HUES6 (cell line): ENCODE data around the gene NEURL4.
"Not testable (repeated sequence)": the region's sequence is repeated elsewhere in the genome, so short reads cannot be mapped to it uniquely, and the experiment has no call there.

Experiments
- H3K27ac ChIP-seq: 2 replicates; pipeline ENCODE4 v1.7.0; 2013; ENCODE audit warnings: low read depth, mild to moderate bottlenecking, low read length, inconsistent platforms
- H3K27me3 ChIP-seq: 2 replicates; pipeline ENCODE4 v1.6.1; 2013; ENCODE audit warnings: low read length; ENCODE audit not compliant: control insufficient read depth, insufficient read depth
- H3K36me3 ChIP-seq: 2 replicates; pipeline ENCODE4 v1.6.1; 2013; ENCODE audit warnings: low read length; ENCODE audit not compliant: control insufficient read depth, insufficient read depth
- H3K4me1 ChIP-seq: 2 replicates; pipeline ENCODE4 v1.6.1; 2013; ENCODE audit warnings: low read length; ENCODE audit not compliant: control insufficient read depth, insufficient read depth
- H3K4me3 ChIP-seq: 2 replicates; pipeline ENCODE4 v1.5.1; 2013; ENCODE audit warnings: low read depth, low read length
- H3K9ac ChIP-seq: one replicate; pipeline ENCODE4 v1.6.1; 2013; ENCODE audit warnings: mild to moderate bottlenecking, low read length
- H3K9me3 ChIP-seq: 2 replicates; pipeline ENCODE4 v1.6.1; 2013; ENCODE audit warnings: low read depth, low read length; ENCODE audit not compliant: control insufficient read depth, insufficient read depth

Gene NEURL4

GRCh38 chr17:7328840-7329373 lies at the start of gene NEURL4:
Gene NEURL4, minus strand, starts transcription at chr17:7329335. Its CDS starts 23 bp downstream, at chr17:7329312.
- H3K4me3 ChIP-seq = peak within 1 kb of the TSS; percentile 96
- H3K9me3 ChIP-seq = no peaks in the 10 kb centered on the region
- peaks cover 3% of the 10 kb centered on the region; the same call in 1 of the 2 replicates for H3K4me1 ChIP-seq
- H3K27me3 ChIP-seq = no peaks in the 10 kb centered on the region
- H3K9ac ChIP-seq = peak within 1 kb of the TSS; percentile 75
- H3K27ac ChIP-seq = peak within 1 kb of the TSS; percentile 79
- peaks cover 27% of the 10 kb centered on the region for H3K36me3 ChIP-seq

DNA sequence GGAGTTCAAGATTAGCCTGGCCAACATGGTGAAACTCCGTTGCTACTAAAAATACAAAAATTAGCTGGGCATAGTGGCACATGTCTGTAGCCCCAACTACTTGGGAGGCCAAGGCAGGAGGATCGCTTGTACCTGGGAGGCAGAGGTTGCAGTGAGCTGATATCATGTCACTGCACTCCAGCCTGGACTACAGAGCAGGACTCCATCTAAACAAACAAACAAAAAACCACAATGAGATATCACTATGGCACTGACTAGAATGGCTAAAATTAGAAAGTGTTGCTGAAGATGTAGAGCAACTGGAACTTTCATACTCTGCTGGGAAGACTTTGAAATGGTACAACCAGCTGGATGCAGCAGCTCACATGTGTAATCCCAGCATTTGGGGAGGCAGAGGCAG lies 45.2 kb upstream of the NEURL4 start:
- Histone ChIP-seq H3K27ac (no peak overlapping the region), H3K27me3 (peaks cover 4% of the 10 kb centered on the region; the same call in 1 of the 2 replicates), H3K9me3 (peaks cover 4% of the 10 kb centered on the region; the same call in 1 of the 2 replicates), H3K4me3 (no peak overlapping the region), H3K9ac (no peak overlapping the region), H3K36me3 (no peaks in the 10 kb centered on the region), H3K4me1 (no peaks in the 10 kb centered on the region)

DNA sequence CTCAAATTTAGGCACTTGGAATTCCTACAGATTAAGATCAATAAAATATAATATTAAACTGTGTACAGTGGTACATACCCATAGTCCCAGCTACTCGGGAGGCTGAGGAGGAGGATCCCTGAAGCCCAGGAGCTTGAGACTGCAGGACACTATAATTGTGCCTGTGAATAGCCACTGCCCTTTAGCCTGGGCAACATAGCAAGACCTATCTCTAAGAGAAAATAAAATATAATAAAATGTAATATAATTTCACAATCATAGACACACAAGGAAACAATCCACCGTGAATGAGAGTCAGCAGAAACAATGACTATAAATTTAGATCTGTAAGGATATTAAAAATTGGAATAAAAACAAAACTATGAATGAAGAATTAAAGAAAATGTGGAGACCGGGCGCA lies 41.7 kb upstream of the NEURL4 start:
- H3K9ac ChIP-seq = no peak overlapping the region

GRCh38 chr17:7369825-7370224 lies 40.7 kb upstream of the NEURL4 start:
- no peaks in the 10 kb centered on the region for H3K27me3 ChIP-seq
- no peak overlapping the region for H3K27ac ChIP-seq
- H3K4me3 ChIP-seq = no peak overlapping the region
- peaks cover 8% of the 10 kb centered on the region; the same call in 1 of the 2 replicates for H3K4me1 ChIP-seq
- H3K36me3 ChIP-seq = no peaks in the 10 kb centered on the region
- H3K9me3 ChIP-seq = no peaks in the 10 kb centered on the region
- H3K9ac ChIP-seq = no peak overlapping the region

More for the DNA sequence above, 41.7 kb upstream of the NEURL4 start:
- no peak overlapping the region for H3K27ac ChIP-seq
- H3K36me3 ChIP-seq = no peaks in the 10 kb centered on the region
- H3K4me1 ChIP-seq = peaks cover 8% of the 10 kb centered on the region; the same call in 1 of the 2 replicates
- H3K9me3 ChIP-seq = no peaks in the 10 kb centered on the region
- no peak overlapping the region for H3K4me3 ChIP-seq
- no peaks in the 10 kb centered on the region for H3K27me3 ChIP-seq

DNA sequence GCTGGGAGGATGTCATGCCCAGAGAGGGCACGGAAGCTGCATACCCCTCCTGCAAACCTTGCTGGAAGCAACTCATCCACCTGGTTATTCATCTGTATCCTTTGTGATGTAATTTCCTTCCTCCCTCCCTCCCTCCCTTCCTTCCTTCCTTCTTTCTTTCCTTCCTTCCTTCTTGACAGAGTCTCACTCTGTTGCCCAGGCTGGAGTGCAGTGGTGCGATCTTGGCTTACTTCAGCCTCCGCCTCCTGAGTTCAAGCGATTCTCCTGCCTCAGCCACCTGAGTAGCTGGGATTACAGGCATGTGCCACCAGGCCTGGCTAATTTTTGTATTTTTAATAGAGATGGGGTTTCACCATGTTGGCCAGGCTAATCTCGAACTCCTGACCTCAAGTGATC lies 39.5 kb upstream of the NEURL4 start:
- not testable (repeated sequence) for H3K36me3 ChIP-seq, H3K4me1 ChIP-seq, H3K9me3 ChIP-seq, H3K4me3 ChIP-seq, H3K27me3 ChIP-seq, H3K9ac ChIP-seq, H3K27ac ChIP-seq

DNA sequence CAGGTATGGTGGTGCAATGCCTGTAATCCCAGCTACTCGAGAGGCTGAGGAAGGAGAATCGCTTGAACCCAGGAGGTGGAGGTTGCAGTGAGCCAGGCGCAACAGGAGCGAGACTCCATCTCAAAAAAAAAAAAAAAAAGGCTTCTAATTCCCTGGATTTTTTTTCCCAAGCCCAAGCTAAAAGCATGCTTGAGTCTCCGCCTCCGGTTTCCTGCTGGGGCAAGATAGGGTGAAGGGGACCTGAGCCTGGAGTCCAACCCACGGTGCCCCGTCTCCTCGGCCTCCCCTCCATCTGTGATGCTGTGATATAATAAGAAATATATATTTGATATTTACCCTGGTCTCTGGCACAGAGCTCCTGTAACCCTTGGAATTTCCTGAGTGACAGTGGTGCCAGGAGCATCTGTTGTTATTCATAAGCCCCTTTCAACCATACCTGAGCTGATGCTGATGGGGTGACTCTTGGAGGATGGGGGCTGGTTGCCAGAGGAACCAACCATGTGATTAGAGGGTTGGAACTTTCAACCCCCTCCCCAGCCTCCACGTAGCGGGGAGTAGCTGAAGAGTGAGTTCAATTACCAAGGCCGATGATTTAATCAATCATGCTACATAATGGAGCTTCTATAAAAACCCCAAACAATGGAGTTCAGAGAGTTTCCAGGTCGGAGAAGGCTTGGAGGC lies 38.9 kb upstream of the NEURL4 start:
- no peaks in the 10 kb centered on the region for H3K36me3 ChIP-seq
- H3K4me3 ChIP-seq = no peak overlapping the region
- no peak overlapping the region for H3K9ac ChIP-seq
- H3K4me1 ChIP-seq = peaks cover 8% of the 10 kb centered on the region; the same call in 1 of the 2 replicates
- H3K9me3 ChIP-seq = no peaks in the 10 kb centered on the region
- no peak overlapping the region for H3K27ac ChIP-seq
- no peaks in the 10 kb centered on the region for H3K27me3 ChIP-seq

- Histone ChIP-seq H3K9ac (no peak overlapping the region), H3K9me3 (no peaks in the 10 kb centered on the region), H3K27ac (no peak overlapping the region), H3K36me3 (no peaks in the 10 kb centered on the region), H3K4me3 (no peak overlapping the region), H3K4me1 (peaks cover 8% of the 10 kb centered on the region; the same call in 1 of the 2 replicates), H3K27me3 (no peaks in the 10 kb centered on the region)
Observed at GRCh38 chr17:7367083-7367482, 37.9 kb upstream of the NEURL4 start.

DNA sequence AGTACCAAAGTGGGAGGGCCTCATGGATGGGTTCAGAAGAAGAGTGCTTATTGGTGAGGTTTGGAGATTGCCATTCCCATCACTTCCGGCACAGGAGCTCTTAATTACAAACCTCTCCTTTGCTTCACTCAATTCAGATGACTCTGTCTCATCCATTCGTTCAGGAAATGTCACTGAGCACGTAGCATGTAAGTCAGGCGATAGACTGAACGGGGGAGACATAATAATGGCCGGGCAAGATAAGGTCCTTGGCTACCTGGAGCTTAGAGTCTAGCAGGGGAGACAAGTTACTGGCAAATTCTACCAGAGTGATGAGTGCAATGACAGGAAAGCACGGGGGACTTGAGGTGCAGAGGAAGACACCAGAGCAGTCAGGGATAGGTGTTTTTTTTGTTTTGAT lies 36.8 kb upstream of the NEURL4 start:
- H3K27me3 ChIP-seq, H3K27ac ChIP-seq, H3K9ac ChIP-seq, H3K36me3 ChIP-seq, H3K4me1 ChIP-seq, H3K4me3 ChIP-seq, H3K9me3 ChIP-seq: not testable (repeated sequence)

DNA sequence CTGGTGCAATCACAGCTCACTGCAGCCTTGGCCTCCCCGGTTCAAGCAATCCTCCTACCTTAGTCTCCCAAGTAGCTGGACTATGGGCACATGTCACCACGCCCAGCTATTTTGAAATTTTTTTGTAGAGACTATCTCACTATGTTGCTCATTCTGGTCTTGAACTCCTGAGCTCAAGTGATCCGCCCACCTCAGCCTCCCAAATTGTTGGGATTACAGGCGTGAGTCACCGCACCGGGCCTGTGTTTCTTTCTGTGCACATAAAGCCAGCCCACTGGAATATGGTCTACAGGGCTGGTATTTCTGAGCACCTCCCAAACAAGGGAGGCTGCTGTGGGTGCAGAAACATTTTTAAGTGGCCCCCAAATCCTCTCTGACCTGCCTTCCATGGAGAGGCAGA lies 34.2 kb upstream of the NEURL4 start:
- Histone ChIP-seq H3K9me3 (no peaks in the 10 kb centered on the region), H3K4me3 (no peak overlapping the region), H3K27ac (no peak overlapping the region), H3K27me3 (no peaks in the 10 kb centered on the region), H3K36me3 (no peaks in the 10 kb centered on the region), H3K4me1 (peaks cover 6% of the 10 kb centered on the region; the same call in 1 of the 2 replicates), H3K9ac (no peak overlapping the region)

DNA sequence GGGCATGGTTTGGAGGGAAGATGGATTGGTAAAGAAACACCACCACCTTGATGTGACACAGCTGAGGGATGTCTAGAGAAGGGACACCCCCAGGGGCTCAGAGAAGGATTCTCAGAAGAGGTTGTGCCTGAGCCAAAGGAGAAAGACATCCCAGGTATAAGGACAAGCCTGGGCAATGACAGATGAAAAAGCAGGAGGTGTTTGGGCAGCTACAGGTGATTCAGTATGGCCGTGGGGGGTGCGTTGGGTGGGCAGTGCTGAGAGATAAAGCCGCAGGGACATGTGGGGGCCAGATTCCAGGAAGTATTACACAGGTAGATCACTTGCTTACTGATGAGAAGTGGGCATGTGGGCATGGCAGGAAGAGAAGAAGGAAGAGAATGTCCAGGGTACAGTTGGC lies 32.8 kb upstream of the NEURL4 start:
- Histone ChIP-seq H3K9me3 (no peaks in the 10 kb centered on the region), H3K36me3 (no peaks in the 10 kb centered on the region), H3K9ac (no peak overlapping the region), H3K4me3 (no peak overlapping the region), H3K27ac (no peak overlapping the region), H3K4me1 (no peaks in the 10 kb centered on the region), H3K27me3 (no peaks in the 10 kb centered on the region)

GRCh38 chr17:7357381-7357780 lies 28.2 kb upstream of the NEURL4 start:
- 0 out of 2 replicates have a peak, but pooled peaks cover 6% of the 10 kb centered on the region for H3K27me3 ChIP-seq
- H3K9ac ChIP-seq = no peak overlapping the region
- H3K36me3 ChIP-seq = no peaks in the 10 kb centered on the region
- no peaks in the 10 kb centered on the region for H3K9me3 ChIP-seq
- H3K27ac ChIP-seq = no peak overlapping the region
- no peak overlapping the region for H3K4me3 ChIP-seq
- H3K4me1 ChIP-seq = peaks cover 15% of the 10 kb centered on the region
